SH-SY5Y (cell line): ENCODE data around the gene ASIC4.

ENCODE experiments used
- GATA2 ChIP-seq: IDR thresholded peaks from 2 replicates; pipeline ENCODE4 v1.6.1; 2011; ENCODE audit warnings: mild to moderate bottlenecking, low read depth, low read length
- GATA3 ChIP-seq: IDR thresholded peaks from 2 replicates; pipeline ENCODE4 v1.6.1; 2011; ENCODE audit warnings: low read depth, mild to moderate bottlenecking, low read length, moderate library complexity

DNA sequence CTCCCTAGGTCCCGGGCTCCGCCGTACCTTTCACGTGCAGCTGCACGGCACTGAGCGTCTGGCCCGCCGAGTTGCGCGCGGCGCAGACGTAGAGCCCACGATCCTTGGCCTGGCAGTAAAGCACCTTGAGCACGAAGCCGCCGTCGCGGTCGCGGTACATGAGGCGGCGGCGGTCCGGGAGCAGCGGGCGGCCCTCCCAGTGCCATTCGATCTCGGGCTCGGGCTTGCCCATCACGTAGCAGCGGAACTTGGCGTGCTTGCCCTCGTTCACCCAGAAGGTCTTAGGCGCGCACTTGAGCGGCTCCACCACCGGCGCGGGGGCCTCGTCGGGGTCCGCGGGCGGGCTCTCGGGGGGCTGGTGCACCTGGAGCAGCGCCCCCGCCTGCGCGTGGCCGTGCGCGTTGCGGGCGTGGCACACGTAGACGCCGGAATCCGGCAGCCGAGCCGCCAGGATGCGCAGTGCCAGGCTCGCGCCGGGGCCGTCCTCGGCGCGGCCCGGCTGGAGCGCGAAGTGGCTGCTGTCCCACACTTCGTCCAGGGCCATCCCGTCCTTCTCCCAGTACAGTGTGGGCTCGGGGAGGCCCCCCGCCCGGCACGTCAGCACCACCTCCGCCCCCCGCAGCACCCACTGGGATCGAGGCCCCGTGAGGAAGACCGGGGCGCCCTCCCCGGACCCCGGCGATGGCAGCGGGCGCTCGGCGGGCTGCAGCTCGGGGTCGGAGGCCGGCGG lies 56.1 kb downstream of the ASIC4 start:
- TF ChIP-seq GATA2: no peak
- no peak for TF ChIP-seq GATA3
